GOT3 (cell line): ENCODE data around the gene SPSB3.

ENCODE experiments used
- DNase-seq: peaks from one replicate; lab custom pipeline; 2025; ENCODE audit warnings: mixed read lengths; lab: John Stamatoyannopoulos, UW

Gene SPSB3

GRCh38 chr16:1782408-1783264 lies at the start of gene SPSB3, which contains the start of gene NUBP2:
TSS of gene SPSB3 (minus strand) at chr16:1782571. CDS start at chr16:1781483, 1,088 bp downstream.
TSS of gene NUBP2 (plus strand) at chr16:1782960. CDS start at chr16:1783021, 61 bp downstream.
- peak; percentile 97 for DNase-seq

- no peak for DNase-seq
Measured at GRCh38 chr16:1831186-1832075, 49.1 kb upstream of the SPSB3 start.

GRCh38 chr16:1830213-1830612 lies 47.8 kb upstream of the SPSB3 start:
- no peak for DNase-seq

GRCh38 chr16:1828645-1829410 lies 46.5 kb upstream of the SPSB3 start:
- no peak for DNase-seq

GRCh38 chr16:1826691-1827573 lies 44.6 kb upstream of the SPSB3 start, which contains the start of the genes FAHD1 and HAGH:
TSS of gene FAHD1 (plus strand) at chr16:1827206. CDS start at chr16:1827239, 33 bp downstream.
TSS of gene HAGH (minus strand) at chr16:1826825. CDS start at chr16:1826787, 38 bp downstream.
- DNase-seq, result peak; percentile 81

GRCh38 chr16:1825864-1826690 lies 43.7 kb upstream of the SPSB3 start:
- DNase-seq, result no peak

GRCh38 chr16:1825381-1825863 lies 43.1 kb upstream of the SPSB3 start:
- no peak for DNase-seq

- DNase-seq, result no peak
Measured at GRCh38 chr16:1823821-1824220, 41.5 kb upstream of the SPSB3 start.

GRCh38 chr16:1822801-1823200 lies 40.4 kb upstream of the SPSB3 start:
- DNase-seq, result no peak

GRCh38 chr16:1821861-1822611 lies 39.7 kb upstream of the SPSB3 start:
- DNase-seq, result no peak

- no peak for DNase-seq
Measured at GRCh38 chr16:1820946-1821290, 38.5 kb upstream of the SPSB3 start.

- DNase-seq, result no peak
Measured at GRCh38 chr16:1820096-1820945, 38.0 kb upstream of the SPSB3 start.

- DNase-seq, result no peak
Measured at GRCh38 chr16:1819611-1820010, 37.2 kb upstream of the SPSB3 start.

GRCh38 chr16:1818873-1819525 lies 36.6 kb upstream of the SPSB3 start:
- DNase-seq, result no peak

GRCh38 chr16:1818204-1818872 lies 36.0 kb upstream of the SPSB3 start:
- no peak for DNase-seq

GRCh38 chr16:1817716-1818115 lies 35.3 kb upstream of the SPSB3 start:
- DNase-seq, result no peak

- no peak for DNase-seq
Measured at GRCh38 chr16:1817276-1817589, 34.9 kb upstream of the SPSB3 start.
